Astrocyte (in vitro differentiated cells and primary cell): ENCODE results near the gene PAFAH2.

ENCODE experiments used
- CTCF ChIP-seq: IDR thresholded peaks from 2 replicates; pipeline ENCODE4 v1.5.1; 2011; ENCODE audit warnings: low read depth, mild to moderate bottlenecking, inconsistent platforms, low read length, moderate library complexity; ENCODE audit not compliant: insufficient read depth
- EZH2 ChIP-seq: IDR thresholded peaks from 2 replicates; pipeline ENCODE4 v1.6.1; 2012; ENCODE audit warnings: mild to moderate bottlenecking, low read length, inconsistent platforms; ENCODE audit not compliant: insufficient read depth

- no peak for TF ChIP-seq EZH2
- no peak for TF ChIP-seq CTCF
Measured at GRCh38 chr1:25967308-25967707, 30.6 kb downstream of the PAFAH2 start.
